CD14-positive monocyte (primary cell): ENCODE results near the gene CALCOCO2. TPM values are rescaled to one million over a fixed set of nuclear protein-coding genes. Genes with fewer than 3 reads are reported as not detected.
"Not testable (repeated sequence)": the region's sequence is repeated elsewhere in the genome, so short reads cannot be mapped to it uniquely, and the experiment has no call there.

Experiments used
- DNase-seq, 3 donors: peaks; one replicate each; pipeline ENCODE4 v3.0.0-alpha.2; 2011 to 2022
- H2AFZ ChIP-seq: 2 replicates; pipeline ENCODE4 v1.6.0; 2012; ENCODE audit warnings: mild to moderate bottlenecking, low read depth, low read length, inconsistent platforms; ENCODE audit not compliant: insufficient read depth, poor library complexity, severe bottlenecking
- H3K27ac ChIP-seq, 2 donors: 1 replicate in 1 of 2; 2 replicates in 1 of 2; pipeline ENCODE4 v1.5.1; 2012 to 2013; ENCODE audit warnings: low read length in 2 of 2, control low read depth in 1 of 2, inconsistent platforms in 1 of 2, low read depth in 1 of 2, mild to moderate bottlenecking in 1 of 2
- H3K27me3 ChIP-seq, 2 donors: one replicate each; pipeline versions ENCODE4 v1.6.0 to v1.6.1; 2011 to 2013; ENCODE audit warnings: low read length in 2 of 2; ENCODE audit not compliant: control insufficient read depth in 2 of 2, insufficient read depth in 2 of 2
- H3K36me3 ChIP-seq, 2 donors: replicated peaks in 1 of 2; 1 replicate in 1 of 2; 2 replicates in 1 of 2; pipeline versions ENCODE4 v1.5.1 to v1.6.1; 2012 to 2013; ENCODE audit warnings: low read length in 2 of 2, control low read depth in 1 of 2, inconsistent platforms in 1 of 2, mild to moderate bottlenecking in 1 of 2; ENCODE audit not compliant: insufficient read depth in 2 of 2, control insufficient read depth in 1 of 2
- H3K4me1 ChIP-seq, 2 donors: 1 replicate in 1 of 2; 2 replicates in 1 of 2; pipeline versions ENCODE4 v1.5.1 to v1.6.1; 2012 to 2013; ENCODE audit warnings: low read length in 2 of 2, control low read depth in 1 of 2, inconsistent platforms in 1 of 2, mild to moderate bottlenecking in 1 of 2, moderate library complexity in 1 of 2; ENCODE audit not compliant: insufficient read depth in 2 of 2, control insufficient read depth in 1 of 2
- H3K4me2 ChIP-seq: replicated peaks from 2 replicates; pipeline ENCODE3; 2012; ENCODE audit warnings: low read length, moderate library complexity, mild to moderate bottlenecking; ENCODE audit not compliant: poor library complexity, severe bottlenecking; ENCODE audit errors: extremely low read depth
- H3K4me3 ChIP-seq, 3 experiments: fragments of 200-600 bp in 1 of 3; sonication (generic) in 1 of 3; replicated peaks in 1 of 3; 1 replicate in 2 of 3; 2 replicates in 1 of 3; pipeline ENCODE4 v1.5.1; 2011 to 2013; ENCODE audit warnings: low read length in 3 of 3, mild to moderate bottlenecking in 3 of 3, control low read depth in 2 of 3, low read depth in 2 of 3, inconsistent platforms in 1 of 3, moderate library complexity in 1 of 3
- H3K79me2 ChIP-seq: 2 replicates; pipeline ENCODE4 v1.6.0; 2012; ENCODE audit warnings: mild to moderate bottlenecking, control low read depth, inconsistent platforms, low read length, moderate library complexity; ENCODE audit not compliant: insufficient read depth
- H3K9ac ChIP-seq: 2 replicates; pipeline ENCODE4 v1.6.0; 2017; ENCODE audit warnings: low read length, mild to moderate bottlenecking; ENCODE audit not compliant: insufficient read depth, poor library complexity, severe bottlenecking
- H3K9me3 ChIP-seq, 2 donors: replicated peaks in 1 of 2; 1 replicate in 1 of 2; 2 replicates in 1 of 2; pipeline versions ENCODE4 v1.5.1 to v1.6.1; 2012 to 2013; ENCODE audit warnings: low read length in 2 of 2, control low read depth in 1 of 2; ENCODE audit not compliant: control insufficient read depth in 1 of 2, insufficient read depth in 1 of 2
- H4K20me1 ChIP-seq: 2 replicates; pipeline ENCODE4 v1.6.0; 2012; ENCODE audit warnings: mild to moderate bottlenecking, low read length, control low read depth, moderate library complexity; ENCODE audit not compliant: insufficient read depth
- H3K27ac Mint-ChIP-seq, 7 donors: one replicate each; pipeline ENCODE4 v1.8.0; 2020; ENCODE audit warnings: mild to moderate bottlenecking in 7 of 7, mixed read lengths in 7 of 7, moderate library complexity in 6 of 7, inconsistent platforms in 2 of 7
- H3K27me3 Mint-ChIP-seq, 3 donors: one replicate each; pipeline ENCODE4 v1.8.0; 2021 to 2022; ENCODE audit warnings: low read depth in 3 of 3, mild to moderate bottlenecking in 3 of 3, mixed read lengths in 3 of 3, moderate library complexity in 3 of 3, inconsistent platforms in 1 of 3
- H3K36me3 Mint-ChIP-seq, 2 donors: one replicate each; pipeline ENCODE4 v1.8.0; 2020; ENCODE audit warnings: mixed read lengths in 2 of 2, inconsistent platforms in 1 of 2, mild to moderate bottlenecking in 1 of 2
- H3K4me1 Mint-ChIP-seq: one replicate; pipeline ENCODE4 v1.8.0; 2020; ENCODE audit warnings: mild to moderate bottlenecking, mixed read lengths
- H3K4me3 Mint-ChIP-seq, 2 donors: one replicate each; pipeline ENCODE4 v1.8.0; 2020; ENCODE audit warnings: mild to moderate bottlenecking in 2 of 2, mixed read lengths in 2 of 2, moderate library complexity in 1 of 2
- H3K9me3 Mint-ChIP-seq, 7 donors: one replicate each; pipeline ENCODE4 v1.8.0; 2020 to 2022; ENCODE audit warnings: mixed read lengths in 7 of 7, mild to moderate bottlenecking in 6 of 7, moderate library complexity in 6 of 7, inconsistent platforms in 2 of 7
- CTCF ChIP-seq: fragments of 200-600 bp; IDR thresholded peaks from one replicate; pipeline ENCODE4 v1.8.0; 2022; ENCODE audit warnings: antibody characterized with exemption, mild to moderate bottlenecking
- WGBS: methylation state at CpG from one replicate; pipeline ENCODE4 v1.1.5; 2013; ENCODE audit warnings: missing lambda C conversion rate; ENCODE audit not compliant: insufficient coverage; 5-methylcytosine and 5-hydroxymethylcytosine counted together
- intact Hi-C, 2 donors: fragments of 100-400 bp; cut with micrococcal nuclease; formaldehyde crosslinking; loops; one replicate each; pipeline versions ENCODE4 v1.15.0 to v1.15.1; 2023
- polyA plus RNA-seq, 3 donors: library from polyadenylated mRNA; depleted of rRNA in 1 of 3; unstranded in 2 of 3; stranded (reverse) in 1 of 3; fragments of 300-500 nt in 2 of 3; fragments of >200 nt in 1 of 3; fragmentation: Illumina TruSeq in 2 of 3; gene quantifications; 1 replicate in 2 of 3; 2 replicates in 1 of 3; pipeline ENCODE4 v1.2.3, GENCODE V29; 2012 to 2021

The CALCOCO2 gene
- polyA plus RNA-seq, 3 donors: 87.5 to 280 (median 214) TPM

GRCh38 chr17:48871551-48872351 lies 40.9 kb downstream of the CALCOCO2 start:
- no peak for DNase-seq
- Histone ChIP-seq H3K9ac (no peak overlapping the region), H3K79me2 (no peaks in the 10 kb centered on the region), H4K20me1 (no peaks in the 10 kb centered on the region), H3K27me3 (no peaks in the 10 kb centered on the region), H3K36me3 (no peaks in the 10 kb centered on the region), H3K4me3 (no peak overlapping the region), H3K4me1 (no peaks in the 10 kb centered on the region), H2AFZ (no peak overlapping the region), H3K27ac (no peak overlapping the region), H3K4me2 (no peak overlapping the region), H3K9me3 (no peaks in the 10 kb centered on the region)
- no peak for TF ChIP-seq CTCF
- Mint-ChIP-seq H3K4me1 (no peaks in the 10 kb centered on the region), H3K4me3 (no peak overlapping the region), H3K36me3 (no peaks in the 10 kb centered on the region), H3K9me3 (no peaks in the 10 kb centered on the region), H3K27ac (no peak overlapping the region), H3K27me3 (peaks cover 5 to 20% (median 5%) of the 10 kb centered on the region in 3 donors)
- intact Hi-C loops: loop anchor here in 1 of 2 donors (10.0 kb wide), 1 partner anchor 153 kb away; no protein-coding TSS in a partner anchor
- WGBS: 81% methylated on average over 6 of the region's 11 CpGs

- not testable (repeated sequence) for H3K36me3 ChIP-seq, H3K27ac Mint-ChIP-seq, DNase-seq, H4K20me1 ChIP-seq, H3K9me3 Mint-ChIP-seq, H3K4me1 Mint-ChIP-seq, H3K79me2 ChIP-seq, H3K27me3 ChIP-seq, H3K4me1 ChIP-seq, H3K27ac ChIP-seq, H2AFZ ChIP-seq, H3K4me3 ChIP-seq, H3K4me3 Mint-ChIP-seq, H3K9ac ChIP-seq, H3K9me3 ChIP-seq, H3K36me3 Mint-ChIP-seq, H3K4me2 ChIP-seq
- no CpG with 5 or more reads among the region's 3 CpGs for WGBS
- peaks cover 5 to 23% (median 5%) of the 10 kb centered on the region in 3 donors for H3K27me3 Mint-ChIP-seq
- intact Hi-C loops: loop anchor here in 1 of 2 donors (10.0 kb wide), 1 partner anchor 152 kb away; no protein-coding TSS in a partner anchor
Observed at GRCh38 chr17:48872409-48872808, 41.6 kb downstream of the CALCOCO2 start.
